ENCODE data around the gene DLG2. TPM values are rescaled to one million over a fixed set of nuclear protein-coding genes. Genes with fewer than 3 reads are reported as not detected.

Gene DLG2
- total and polyA plus RNA-seq, 2 donors (not counting 3 experiments of a cell fraction or from before 2014, with no cell fraction given): 0.15 to 1.1 TPM

GRCh38 chr11:83477772-83478171 lies 2149.4 kb downstream of the DLG2 start:
- no peaks in the 10 kb centered on the region for H3K4me1 ChIP-seq (ENCODE audit: control insufficient read depth, extremely low read depth, insufficient read depth, low read length)
- TF ChIP-seq POLR2AphosphoS5 (IDR thresholded peaks at IDR 0.05; ENCODE audit: insufficient read depth, low read depth, low read length) (no peak), MAX (IDR thresholded peaks at IDR 0.05; ENCODE audit: insufficient read depth, insufficient read length) (no peak), JUN (IDR thresholded peaks at IDR 0.05; ENCODE audit: borderline replicate concordance, insufficient read depth, insufficient read length, low read depth) (no peak), CTCF (IDR thresholded peaks at IDR 0.05; ENCODE audit: extremely low read depth in 1 of 2, insufficient read depth in 1 of 2, low read depth in 1 of 2, low read length in 2 of 2) (no peak), FOS (IDR thresholded peaks at IDR 0.05; ENCODE audit: borderline replicate concordance, insufficient read depth, low read length) (no peak), GATA2 (IDR thresholded peaks at IDR 0.05; ENCODE audit: insufficient read depth, insufficient read length, low read depth, low read length) (no peak), POLR2A (IDR thresholded peaks at IDR 0.05; ENCODE audit: low read depth, low read length) (no peak), MYC (IDR thresholded peaks at IDR 0.05; ENCODE audit: low read depth, low read length) (no peak), EZH2 (IDR thresholded peaks at IDR 0.05; ENCODE audit: borderline replicate concordance, low read depth, low read length, severe bottlenecking) (no peak)

More at GRCh38 chr11:83477772-83478171, 2149.4 kb downstream of the DLG2 start:
- no peaks in the 10 kb centered on the region for H3K9me1 ChIP-seq (replicated peaks; ENCODE audit: control insufficient read depth, extremely low read depth, insufficient read depth, low read length)
- no peaks in the 10 kb centered on the region for H3K79me2 ChIP-seq (ENCODE audit: control insufficient read depth, insufficient read depth, low read length)
- BruUV-seq (replicated peaks): no TSS peak
- no peak for DNase-seq (ENCODE audit: low read depth, low spot score)
- ChIA-PET POLR2A (no interaction called here), CTCF (no interaction called here)
- intact Hi-C loops (cut with micrococcal nuclease) (loop anchor here (5.0 kb wide), 1 partner anchor 95 kb away; no protein-coding TSS in a partner anchor), dilution Hi-C loops (cut with MboI; ENCODE audit: extremely low pct_ligation_motif_present, low sequenced_read_pairs) (no loop called here)
- H3K9ac ChIP-seq (replicated peaks; ENCODE audit: extremely low read depth, insufficient read depth, low read length): no peak overlapping the region
- no peak overlapping the region for H3K4me3 ChIP-seq (replicated peaks in 1 of 3; ENCODE audit: insufficient read depth in 1 of 3, low read depth in 1 of 3, low read length in 3 of 3)
- no peaks in the 10 kb centered on the region for H3K9me3 ChIP-seq (replicated peaks; ENCODE audit: control insufficient read depth, insufficient read depth, low read length)
- H4K20me1 ChIP-seq (replicated peaks; ENCODE audit: control insufficient read depth, extremely low read depth, insufficient read depth, low read length): no peaks in the 10 kb centered on the region
- H3K27me3 ChIP-seq (ENCODE audit: control insufficient read depth in 2 of 2, insufficient read depth in 2 of 2, low read length in 2 of 2): no peaks in the 10 kb centered on the region
- H3K36me3 ChIP-seq (ENCODE audit: control insufficient read depth in 2 of 2, extremely low read depth in 1 of 2, insufficient read depth in 2 of 2, low read length in 2 of 2): no peaks in the 10 kb centered on the region
- no peak overlapping the region for H3K4me2 ChIP-seq (ENCODE audit: insufficient read depth, low read length)
- FAIRE-seq: no peak
- no peak overlapping the region for H2AFZ ChIP-seq (ENCODE audit: low read depth, low read length)
- no peak overlapping the region for H3K27ac ChIP-seq (ENCODE audit: insufficient read depth, low read depth, low read length)
